Lung (tissue), 12 donors: Measurements from ENCODE around the gene PIK3R2. TPM values are rescaled to one million over a fixed set of nuclear protein-coding genes. Genes with fewer than 3 reads are reported as not detected.

Experiments
- ATAC-seq: fragments of 200-7000 bp; cut with Tn5 transposase; one replicate; pipeline ENCODE4 v1.9.1; 2020; ENCODE audit warnings: moderate number of reproducible peaks; ENCODE audit not compliant: insufficient read depth, low FRiP score
- DNase-seq, 3 donors: peaks; one replicate each; pipeline ENCODE4 v3.0.0-alpha.2; 2013 to 2017
- H3K27ac ChIP-seq, 2 donors: one replicate each; pipeline ENCODE4 v1.5.1; 2013; ENCODE audit warnings: mild to moderate bottlenecking in 2 of 2, moderate library complexity in 2 of 2, control low read depth in 1 of 2, inconsistent platforms in 1 of 2, low read depth in 1 of 2, low read length in 1 of 2
- H3K27me3 ChIP-seq, 3 donors: one replicate each; pipeline ENCODE4 v1.5.1; 2013; ENCODE audit warnings: low read length in 2 of 3; ENCODE audit not compliant: control insufficient read depth in 3 of 3, insufficient read depth in 3 of 3
- H3K36me3 ChIP-seq, 4 donors: one replicate each; pipeline ENCODE4 v1.5.1; 2013; ENCODE audit warnings: low read length in 4 of 4, mild to moderate bottlenecking in 1 of 4, moderate library complexity in 1 of 4; ENCODE audit not compliant: control insufficient read depth in 4 of 4, insufficient read depth in 4 of 4
- H3K4me1 ChIP-seq, 5 donors: one replicate each; pipeline ENCODE4 v1.5.1; 2013; ENCODE audit warnings: low read length in 5 of 5, mild to moderate bottlenecking in 2 of 5, moderate library complexity in 1 of 5; ENCODE audit not compliant: control insufficient read depth in 5 of 5, insufficient read depth in 5 of 5
- H3K4me3 ChIP-seq: one replicate; pipeline ENCODE4 v1.5.1; 2013; ENCODE audit warnings: mild to moderate bottlenecking, control low read depth, moderate library complexity
- H3K9ac ChIP-seq, 2 donors: one replicate each; pipeline ENCODE4 v1.5.1; 2013; ENCODE audit warnings: low read length in 2 of 2, control low read depth in 1 of 2; ENCODE audit not compliant: insufficient read depth in 1 of 2
- H3K9me3 ChIP-seq, 4 donors: one replicate each; pipeline ENCODE4 v1.5.1; 2013; ENCODE audit warnings: low read length in 3 of 4, mild to moderate bottlenecking in 1 of 4, moderate library complexity in 1 of 4; ENCODE audit not compliant: control insufficient read depth in 4 of 4, insufficient read depth in 3 of 4
- WGBS, 2 donors: extraction: QIAGEN DNeasy Blood & Tissue Kit; methylation state at CpG; one replicate each; pipeline ENCODE4 v1.1.7; 2013; 5-methylcytosine and 5-hydroxymethylcytosine counted together
- polyA plus RNA-seq, 2 donors: library from polyadenylated mRNA; stranded (reverse); fragments of 200-250 nt; gene quantifications; one replicate each; pipeline ENCODE4 v1.2.1, GENCODE V29; 2013
- total RNA-seq, 2 donors: library from RNA; depleted of rRNA in 1 of 2; stranded (reverse); fragments of >200 nt in 1 of 2; gene quantifications; one replicate each; pipeline ENCODE4 v1.2.1, GENCODE V29; 2014 to 2021
- TF ChIP-seq, protein P1 (sequence below): IDR thresholded peaks from 2 replicates; pipeline ENCODE4 v1.5.1; 2012; ENCODE audit warnings: mild to moderate bottlenecking; ENCODE audit errors: control extremely low read depth, extremely low read depth
- donor health status: control.
- donor health status: control.
- donor health status: Bipolar disorder and iron deficiency.
- donor health status: healthy.
- donor health status: DM: yes; HTN: yes; CAD: no.

PIK3R2 gene
- total and polyA plus RNA-seq, 4 donors = 7.0 to 36.2 (median 20.4) TPM

DNA sequence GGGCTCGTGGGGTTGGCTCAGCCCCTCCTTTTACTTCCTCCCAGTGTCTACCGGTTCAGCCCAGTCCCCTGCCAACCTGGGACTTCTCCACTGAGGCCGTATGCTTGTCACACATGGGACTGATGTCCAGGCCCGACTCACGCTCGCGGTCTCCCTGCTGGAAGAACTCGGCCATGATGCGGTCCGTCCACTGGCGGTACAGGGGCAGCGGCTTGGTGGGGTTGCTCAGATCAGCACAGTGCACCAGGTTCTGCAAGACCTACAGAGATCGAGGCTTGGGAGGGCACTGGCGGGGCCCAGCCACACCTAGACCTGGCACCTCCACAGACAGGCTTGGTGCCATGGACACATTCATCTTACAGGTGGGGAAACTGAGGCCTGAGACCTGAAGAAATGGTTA lies 58.7 kb downstream of the PIK3R2 start:
- Histone ChIP-seq H3K36me3 (no peaks in the 10 kb centered on the region), H3K4me3 (no peak overlapping the region), H3K9me3 (no peaks in the 10 kb centered on the region), H3K27me3 (peaks cover 0 to 2% (median 0%) of the 10 kb centered on the region in 3 donors), H3K4me1 (peaks cover 0 to 4% (median 0%) of the 10 kb centered on the region in 5 donors), H3K27ac (no peak overlapping the region), H3K9ac (no peak overlapping the region)
- no peak for DNase-seq
- no peak for ATAC-seq
- TF ChIP-seq, protein P1, sequence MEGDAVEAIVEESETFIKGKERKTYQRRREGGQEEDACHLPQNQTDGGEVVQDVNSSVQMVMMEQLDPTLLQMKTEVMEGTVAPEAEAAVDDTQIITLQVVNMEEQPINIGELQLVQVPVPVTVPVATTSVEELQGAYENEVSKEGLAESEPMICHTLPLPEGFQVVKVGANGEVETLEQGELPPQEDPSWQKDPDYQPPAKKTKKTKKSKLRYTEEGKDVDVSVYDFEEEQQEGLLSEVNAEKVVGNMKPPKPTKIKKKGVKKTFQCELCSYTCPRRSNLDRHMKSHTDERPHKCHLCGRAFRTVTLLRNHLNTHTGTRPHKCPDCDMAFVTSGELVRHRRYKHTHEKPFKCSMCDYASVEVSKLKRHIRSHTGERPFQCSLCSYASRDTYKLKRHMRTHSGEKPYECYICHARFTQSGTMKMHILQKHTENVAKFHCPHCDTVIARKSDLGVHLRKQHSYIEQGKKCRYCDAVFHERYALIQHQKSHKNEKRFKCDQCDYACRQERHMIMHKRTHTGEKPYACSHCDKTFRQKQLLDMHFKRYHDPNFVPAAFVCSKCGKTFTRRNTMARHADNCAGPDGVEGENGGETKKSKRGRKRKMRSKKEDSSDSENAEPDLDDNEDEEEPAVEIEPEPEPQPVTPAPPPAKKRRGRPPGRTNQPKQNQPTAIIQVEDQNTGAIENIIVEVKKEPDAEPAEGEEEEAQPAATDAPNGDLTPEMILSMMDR = no peak
- WGBS, 2 donors = 74 to 82% methylated on average over 14 of the region's 14 CpGs

DNA sequence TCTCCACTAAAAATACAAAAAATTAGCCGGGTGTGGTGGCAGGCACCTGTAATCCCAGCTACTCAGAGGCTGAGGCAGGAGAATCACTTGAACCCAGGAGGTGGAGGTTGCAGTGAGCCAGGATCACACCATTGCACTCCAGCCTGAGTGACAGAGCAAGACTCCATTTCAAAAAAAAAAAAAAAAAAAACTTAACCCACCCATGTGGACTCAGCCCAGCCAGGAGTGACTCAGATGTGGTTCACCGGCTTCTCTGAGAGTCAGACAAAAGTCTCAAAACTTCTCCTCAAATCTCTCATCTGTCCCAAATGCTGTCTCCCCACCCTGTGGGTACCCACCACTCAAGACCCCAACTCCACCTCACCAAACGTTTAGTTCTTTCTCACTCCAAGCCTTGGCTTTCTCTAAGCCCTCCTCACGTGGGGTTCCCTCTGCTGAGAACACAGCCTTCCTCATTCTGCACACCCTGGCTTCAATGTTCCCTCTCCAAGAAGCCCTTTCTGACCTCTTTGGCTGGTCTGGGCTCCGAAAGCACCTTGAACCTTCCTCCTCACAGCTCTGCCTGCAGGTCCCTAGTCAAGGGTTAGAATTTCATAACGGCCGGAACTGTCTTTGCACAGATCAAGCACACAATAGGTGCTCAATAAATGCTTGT lies 61.9 kb downstream of the PIK3R2 start:
- DNase-seq = no peak
- no peaks in the 10 kb centered on the region for H3K9me3 ChIP-seq
- WGBS, 2 donors = 74 to 76% methylated on average over 7 of the region's 7 CpGs
- no peak overlapping the region for H3K4me3 ChIP-seq
- ATAC-seq = no peak
- H3K9ac ChIP-seq = no peak overlapping the region
- TF ChIP-seq, protein P1 = no peak
- H3K27me3 ChIP-seq = peaks cover 0 to 2% (median 0%) of the 10 kb centered on the region in 3 donors
- no peaks in the 10 kb centered on the region for H3K36me3 ChIP-seq
- H3K27ac ChIP-seq = no peak overlapping the region
- H3K4me1 ChIP-seq = peaks cover 0 to 4% (median 0%) of the 10 kb centered on the region in 5 donors

- ATAC-seq = no peak
- no peak for DNase-seq
- H3K27ac ChIP-seq = no peak overlapping the region
- H3K27me3 ChIP-seq = peaks cover 0 to 6% (median 0%) of the 10 kb centered on the region in 3 donors
- H3K4me1 ChIP-seq = no peaks in the 10 kb centered on the region
- H3K9ac ChIP-seq = no peak overlapping the region
- 96 to 99% methylated on average over 8 of the region's 8 CpGs for WGBS, 2 donors
- no peaks in the 10 kb centered on the region for H3K9me3 ChIP-seq
- H3K36me3 ChIP-seq = no peaks in the 10 kb centered on the region
- H3K4me3 ChIP-seq = no peak overlapping the region
- TF ChIP-seq, protein P1 = no peak
Measured at GRCh38 chr19:18216789-18217188, 63.8 kb downstream of the PIK3R2 start.

DNA sequence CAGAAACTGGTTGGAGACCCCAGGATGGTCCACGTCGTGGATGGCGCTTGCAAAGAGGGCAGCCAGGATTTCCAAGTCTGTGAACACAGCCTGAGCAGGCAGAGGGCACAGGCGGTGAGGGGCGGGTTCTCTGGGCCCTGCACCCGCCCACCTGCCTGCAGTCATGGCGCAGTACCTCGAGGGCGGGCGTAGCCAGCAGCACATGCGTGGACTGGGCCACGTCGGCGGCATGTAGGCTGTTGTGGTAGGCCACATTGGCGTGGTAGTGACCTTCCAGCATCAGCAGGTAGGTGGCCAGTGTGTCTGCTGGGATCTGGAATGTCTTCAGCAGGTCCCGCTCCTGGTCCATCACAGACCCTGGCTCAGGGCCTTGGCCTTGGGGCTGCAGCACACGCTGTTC lies 65.2 kb downstream of the PIK3R2 start:
- no peak for DNase-seq
- Histone ChIP-seq H3K27me3 (peaks cover 0 to 6% (median 0%) of the 10 kb centered on the region in 3 donors), H3K4me3 (no peak overlapping the region), H3K36me3 (no peaks in the 10 kb centered on the region), H3K27ac (no peak overlapping the region), H3K9ac (no peak overlapping the region), H3K9me3 (no peaks in the 10 kb centered on the region), H3K4me1 (no peaks in the 10 kb centered on the region)
- no peak for ATAC-seq
- TF ChIP-seq, protein P1 = no peak
- 89 to 92% methylated on average over 17 of the region's 17 CpGs for WGBS, 2 donors
